RWPE2 (cell line): ENCODE measurements around the gene DYNC1LI2.

ENCODE experiments used
- ATAC-seq: fragments of 200-7000 bp; cut with Tn5 transposase; 3 replicates; pipeline ENCODE4 v1.9.1; 2021; ENCODE audit warnings: low read depth
- DNase-seq: peaks from one replicate; pipeline ENCODE4 v3.0.0-alpha.2; 2020; ENCODE audit warnings: low spot score
- H3K27ac ChIP-seq: fragments of 450-650 bp; 2 replicates; pipeline ENCODE4 v1.5.1; 2017; ENCODE audit warnings: mild to moderate bottlenecking; ENCODE audit not compliant: poor library complexity, severe bottlenecking
- H3K27me3 ChIP-seq: fragments of 250-450 bp; sonication (Bioruptor Pico); 2 replicates; pipeline ENCODE4 v1.5.1; 2021; ENCODE audit warnings: mild to moderate bottlenecking, moderate library complexity; ENCODE audit not compliant: insufficient read depth, poor library complexity, severe bottlenecking
- H3K36me3 ChIP-seq: fragments of 250-450 bp; sonication (Bioruptor Pico); 2 replicates; pipeline ENCODE4 v1.5.1; 2020; ENCODE audit warnings: low read depth, mild to moderate bottlenecking, moderate library complexity
- H3K4me1 ChIP-seq: fragments of 250-450 bp; sonication (Bioruptor Pico); 2 replicates; pipeline ENCODE4 v1.5.1; 2021; ENCODE audit warnings: mild to moderate bottlenecking, moderate library complexity; ENCODE audit not compliant: insufficient read depth, poor library complexity, severe bottlenecking
- H3K4me3 ChIP-seq: fragments of 250-450 bp; sonication (Bioruptor Pico); 2 replicates; pipeline ENCODE4 v1.5.1; 2021; ENCODE audit warnings: mild to moderate bottlenecking, moderate library complexity; ENCODE audit not compliant: severe bottlenecking
- H3K9me3 ChIP-seq: fragments of 250-450 bp; sonication (Bioruptor Pico); 2 replicates; pipeline ENCODE4 v1.5.1; 2021; ENCODE audit warnings: mild to moderate bottlenecking, moderate library complexity; ENCODE audit not compliant: severe bottlenecking
- TF ChIP-seq, protein P1 (sequence below): fragments of 450-650 bp; IDR thresholded peaks from one replicate; pipeline ENCODE4 v1.5.1; 2017; ENCODE audit warnings: mild to moderate bottlenecking, moderate library complexity; ENCODE audit not compliant: poor library complexity, severe bottlenecking

The DYNC1LI2 gene

DNA sequence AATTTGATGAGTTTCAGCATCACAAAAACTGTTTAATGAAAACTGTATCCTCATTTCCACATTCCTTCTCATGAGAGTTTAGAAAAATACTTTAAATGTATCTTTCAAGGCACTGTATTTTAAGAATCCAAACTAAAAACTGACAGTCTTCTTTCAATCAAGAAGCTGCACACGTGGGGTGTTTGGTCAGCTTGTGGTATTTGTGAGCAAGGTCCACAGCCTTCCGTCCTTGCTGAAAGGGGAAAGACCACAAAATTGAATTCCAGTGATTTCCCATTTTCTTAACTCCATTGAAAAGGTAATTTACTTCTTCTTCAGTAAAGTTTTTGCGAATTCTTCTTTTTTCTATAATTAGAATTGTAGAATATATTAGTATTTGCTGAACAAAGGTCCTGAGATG is 3.4 kb upstream of the DYNC1LI2 start:
- no peaks in the 10 kb centered on the region for H3K9me3 ChIP-seq
- DNase-seq (no peak), ATAC-seq (no peak)
- H3K4me3 ChIP-seq = no peak overlapping the region
- TF ChIP-seq, protein P1, sequence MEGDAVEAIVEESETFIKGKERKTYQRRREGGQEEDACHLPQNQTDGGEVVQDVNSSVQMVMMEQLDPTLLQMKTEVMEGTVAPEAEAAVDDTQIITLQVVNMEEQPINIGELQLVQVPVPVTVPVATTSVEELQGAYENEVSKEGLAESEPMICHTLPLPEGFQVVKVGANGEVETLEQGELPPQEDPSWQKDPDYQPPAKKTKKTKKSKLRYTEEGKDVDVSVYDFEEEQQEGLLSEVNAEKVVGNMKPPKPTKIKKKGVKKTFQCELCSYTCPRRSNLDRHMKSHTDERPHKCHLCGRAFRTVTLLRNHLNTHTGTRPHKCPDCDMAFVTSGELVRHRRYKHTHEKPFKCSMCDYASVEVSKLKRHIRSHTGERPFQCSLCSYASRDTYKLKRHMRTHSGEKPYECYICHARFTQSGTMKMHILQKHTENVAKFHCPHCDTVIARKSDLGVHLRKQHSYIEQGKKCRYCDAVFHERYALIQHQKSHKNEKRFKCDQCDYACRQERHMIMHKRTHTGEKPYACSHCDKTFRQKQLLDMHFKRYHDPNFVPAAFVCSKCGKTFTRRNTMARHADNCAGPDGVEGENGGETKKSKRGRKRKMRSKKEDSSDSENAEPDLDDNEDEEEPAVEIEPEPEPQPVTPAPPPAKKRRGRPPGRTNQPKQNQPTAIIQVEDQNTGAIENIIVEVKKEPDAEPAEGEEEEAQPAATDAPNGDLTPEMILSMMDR = no peak
- H3K4me1 ChIP-seq = peaks cover 7% of the 10 kb centered on the region
- H3K27me3 ChIP-seq = no peaks in the 10 kb centered on the region
- H3K36me3 ChIP-seq = peaks cover 6% of the 10 kb centered on the region
- H3K27ac ChIP-seq = no peak overlapping the region

- ATAC-seq = no peak
- Histone ChIP-seq H3K36me3 (peaks cover 12% of the 10 kb centered on the region), H3K4me1 (peaks cover 12% of the 10 kb centered on the region), H3K27ac (no peak overlapping the region), H3K9me3 (no peaks in the 10 kb centered on the region), H3K27me3 (no peaks in the 10 kb centered on the region), H3K4me3 (no peak overlapping the region)
- DNase-seq = no peak
- TF ChIP-seq, protein P1 = no peak
Measured at GRCh38 chr16:66754211-66754610, 2.8 kb upstream of the DYNC1LI2 start.

DNA sequence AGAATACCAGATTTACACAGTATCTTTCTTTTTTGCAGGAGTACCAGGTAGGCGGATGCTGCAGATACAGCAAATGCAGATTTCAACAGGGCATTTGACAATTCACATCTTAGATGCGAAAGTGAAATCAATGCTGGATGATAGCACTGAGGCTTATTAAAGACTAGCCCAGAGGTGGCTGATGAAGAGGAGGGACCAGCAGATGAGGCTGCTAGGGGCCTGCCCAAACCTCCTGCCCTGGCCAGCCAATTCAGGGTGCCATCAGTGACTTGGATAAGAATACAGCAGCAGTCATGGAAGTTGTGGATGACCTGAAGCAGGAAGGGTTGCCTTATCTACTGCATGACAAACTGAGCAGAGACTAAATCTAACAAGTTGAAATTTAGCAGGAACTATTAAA is 1.5 kb upstream of the DYNC1LI2 start:
- no peak overlapping the region for H3K4me3 ChIP-seq
- ATAC-seq (no peak), DNase-seq (no peak)
- TF ChIP-seq, protein P1 = no peak
- H3K9me3 ChIP-seq = no peaks in the 10 kb centered on the region
- H3K27ac ChIP-seq = no peak overlapping the region
- H3K36me3 ChIP-seq = peaks cover 24% of the 10 kb centered on the region
- H3K4me1 ChIP-seq = peaks cover 15% of the 10 kb centered on the region
- H3K27me3 ChIP-seq = no peaks in the 10 kb centered on the region

DNA sequence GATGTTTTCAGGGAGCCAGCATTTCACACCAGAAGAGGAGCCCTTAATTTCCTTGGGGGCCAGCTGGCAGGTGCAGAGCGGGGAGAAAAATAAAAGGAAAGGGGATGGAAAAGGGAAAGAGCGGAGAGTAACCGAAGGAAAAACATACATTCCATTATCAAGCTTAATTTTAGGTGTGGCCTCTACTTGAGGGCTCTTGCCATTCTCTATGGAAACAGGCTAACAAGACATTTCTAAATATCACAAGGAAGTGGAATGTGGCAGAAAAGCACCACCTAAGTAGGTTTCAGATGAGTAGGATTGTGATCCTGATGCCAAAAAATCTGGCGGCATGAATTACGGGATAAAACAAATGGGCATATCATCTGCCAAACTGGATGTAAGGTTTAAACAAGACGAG is 970 bp upstream of the DYNC1LI2 start:
- TF ChIP-seq, protein P1 = no peak
- ATAC-seq (no peak), DNase-seq (no peak)
- Histone ChIP-seq H3K27me3 (no peaks in the 10 kb centered on the region), H3K4me1 (peaks cover 15% of the 10 kb centered on the region), H3K9me3 (no peaks in the 10 kb centered on the region), H3K27ac (no peak overlapping the region), H3K36me3 (peaks cover 29% of the 10 kb centered on the region), H3K4me3 (no peak overlapping the region)

DNA sequence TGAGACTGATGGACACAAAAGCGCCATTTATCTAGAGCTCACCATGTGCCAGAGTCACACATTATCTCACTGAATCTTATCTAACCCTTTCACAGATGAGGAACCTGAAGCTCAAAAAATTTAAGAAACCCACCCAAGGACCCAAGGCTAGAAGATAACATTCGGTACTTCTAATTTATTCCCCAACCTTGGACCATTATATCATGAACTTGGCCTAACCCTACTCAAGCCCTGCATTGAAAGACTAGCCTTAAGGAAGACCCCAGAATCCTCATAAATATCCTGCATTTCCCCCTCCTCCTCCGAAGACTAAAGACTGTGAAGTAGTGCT is 548 bp upstream of the DYNC1LI2 start:
- Histone ChIP-seq H3K27me3 (no peaks in the 10 kb centered on the region), H3K27ac (peak overlapping the region; percentile 59), H3K4me1 (peaks cover 15% of the 10 kb centered on the region), H3K9me3 (no peaks in the 10 kb centered on the region), H3K4me3 (peak overlapping the region; percentile 99), H3K36me3 (peaks cover 32% of the 10 kb centered on the region)
- DNase-seq (no peak), ATAC-seq (no peak)
- TF ChIP-seq, protein P1 = peak; percentile 75
